Lower leg skin (tissue), 3 donors: Measurements from ENCODE around the gene MUSK.

ENCODE experiments used
- POLR2A ChIP-seq, 2 donors: fragments of 450-650 bp; IDR thresholded peaks; one replicate each; pipeline ENCODE4 v1.6.1; 2016 to 2017; ENCODE audit warnings: antibody characterized with exemption in 2 of 2, mild to moderate bottlenecking in 1 of 2, moderate library complexity in 1 of 2
- TF ChIP-seq, protein P1 (sequence below), 3 donors: fragments of 450-650 bp; IDR thresholded peaks; one replicate each; pipeline ENCODE4 v1.5.1; 2016; ENCODE audit warnings: antibody characterized with exemption in 3 of 3, mild to moderate bottlenecking in 3 of 3, moderate library complexity in 2 of 3

GRCh38 chr9:110765926-110766325, 97.3 kb downstream of the MUSK start:
- TF ChIP-seq, protein P1, sequence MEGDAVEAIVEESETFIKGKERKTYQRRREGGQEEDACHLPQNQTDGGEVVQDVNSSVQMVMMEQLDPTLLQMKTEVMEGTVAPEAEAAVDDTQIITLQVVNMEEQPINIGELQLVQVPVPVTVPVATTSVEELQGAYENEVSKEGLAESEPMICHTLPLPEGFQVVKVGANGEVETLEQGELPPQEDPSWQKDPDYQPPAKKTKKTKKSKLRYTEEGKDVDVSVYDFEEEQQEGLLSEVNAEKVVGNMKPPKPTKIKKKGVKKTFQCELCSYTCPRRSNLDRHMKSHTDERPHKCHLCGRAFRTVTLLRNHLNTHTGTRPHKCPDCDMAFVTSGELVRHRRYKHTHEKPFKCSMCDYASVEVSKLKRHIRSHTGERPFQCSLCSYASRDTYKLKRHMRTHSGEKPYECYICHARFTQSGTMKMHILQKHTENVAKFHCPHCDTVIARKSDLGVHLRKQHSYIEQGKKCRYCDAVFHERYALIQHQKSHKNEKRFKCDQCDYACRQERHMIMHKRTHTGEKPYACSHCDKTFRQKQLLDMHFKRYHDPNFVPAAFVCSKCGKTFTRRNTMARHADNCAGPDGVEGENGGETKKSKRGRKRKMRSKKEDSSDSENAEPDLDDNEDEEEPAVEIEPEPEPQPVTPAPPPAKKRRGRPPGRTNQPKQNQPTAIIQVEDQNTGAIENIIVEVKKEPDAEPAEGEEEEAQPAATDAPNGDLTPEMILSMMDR (IDR thresholded peaks at IDR 0.05): no peak
- no peak for TF ChIP-seq POLR2A (IDR thresholded peaks at IDR 0.05)
